ENCODE measurements around the gene SMOC1. TPM values are rescaled to one million over a fixed set of nuclear protein-coding genes. Genes with fewer than 3 reads are reported as not detected.
A peak's percentile ranks its signal among the peaks of the same experiment; 100 is the strongest.

The SMOC1 gene
- total RNA-seq, 1 experiment from 2014 or later, result 3.1 TPM

DNA sequence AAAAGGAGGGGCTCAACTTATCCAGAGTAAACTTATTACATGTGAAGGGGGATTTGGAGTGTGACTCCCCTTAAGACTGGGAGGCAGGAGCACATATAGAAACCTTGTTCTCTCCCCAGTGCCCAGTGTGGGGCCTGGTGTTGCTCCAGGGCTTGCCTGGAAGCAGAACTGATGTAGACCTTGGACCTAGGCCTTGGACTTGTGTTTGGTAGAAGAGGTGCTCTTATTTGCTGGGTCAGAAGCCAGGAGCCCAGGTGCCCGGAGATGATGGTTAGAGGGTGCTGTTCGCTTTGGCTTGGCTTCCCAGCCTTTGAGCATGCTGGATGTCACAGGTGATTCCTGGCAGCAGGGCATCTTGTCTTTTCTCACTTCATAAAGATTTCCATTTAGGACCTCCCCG lies 110.4 kb downstream of the SMOC1 start:
- DNase-seq (ENCODE audit: low read depth), result no peak
- in situ Hi-C loops (cut with HindIII; ENCODE audit: low pct_unique_long_range_greater_than_20kb, low sequenced_read_pairs), result no loop called here

- no peak for DNase-seq (ENCODE audit: low read depth)
- in situ Hi-C loops (cut with HindIII; ENCODE audit: low pct_unique_long_range_greater_than_20kb, low sequenced_read_pairs), result no loop called here
Measured at GRCh38 chr14:69990323-69990722, 111.1 kb downstream of the SMOC1 start.

- in situ Hi-C loops (cut with HindIII; ENCODE audit: low pct_unique_long_range_greater_than_20kb, low sequenced_read_pairs), result no loop called here
- no peak for DNase-seq (ENCODE audit: low read depth)
Measured at GRCh38 chr14:69991422-69991821, 112.2 kb downstream of the SMOC1 start.

DNA sequence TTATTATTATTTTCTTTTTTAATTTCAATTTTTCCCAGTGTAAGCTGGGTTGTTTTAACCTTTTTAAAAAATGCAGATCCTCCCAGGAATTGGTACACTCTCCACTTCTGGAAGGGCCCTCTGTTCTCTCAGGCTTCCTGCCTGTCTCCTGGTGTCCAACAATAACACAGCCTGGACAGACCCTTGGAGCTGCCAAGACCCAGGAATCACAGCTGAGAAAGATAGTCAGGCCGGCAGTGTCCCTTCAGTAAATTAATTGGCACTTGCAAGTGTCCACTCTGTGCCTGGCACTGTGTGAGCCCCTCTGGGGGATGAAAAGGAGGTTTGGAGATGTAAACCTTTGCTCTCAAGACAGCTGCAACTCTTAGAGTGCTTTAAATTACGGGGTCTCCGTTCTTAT lies 113.3 kb downstream of the SMOC1 start:
- DNase-seq (ENCODE audit: low read depth), result no peak
- in situ Hi-C loops (cut with HindIII; ENCODE audit: low pct_unique_long_range_greater_than_20kb, low sequenced_read_pairs), result no loop called here

GRCh38 chr14:69993326-69993725 lies 114.1 kb downstream of the SMOC1 start:
- in situ Hi-C loops (cut with HindIII; ENCODE audit: low pct_unique_long_range_greater_than_20kb, low sequenced_read_pairs), result no loop called here
- DNase-seq (ENCODE audit: low read depth), result no peak

DNA sequence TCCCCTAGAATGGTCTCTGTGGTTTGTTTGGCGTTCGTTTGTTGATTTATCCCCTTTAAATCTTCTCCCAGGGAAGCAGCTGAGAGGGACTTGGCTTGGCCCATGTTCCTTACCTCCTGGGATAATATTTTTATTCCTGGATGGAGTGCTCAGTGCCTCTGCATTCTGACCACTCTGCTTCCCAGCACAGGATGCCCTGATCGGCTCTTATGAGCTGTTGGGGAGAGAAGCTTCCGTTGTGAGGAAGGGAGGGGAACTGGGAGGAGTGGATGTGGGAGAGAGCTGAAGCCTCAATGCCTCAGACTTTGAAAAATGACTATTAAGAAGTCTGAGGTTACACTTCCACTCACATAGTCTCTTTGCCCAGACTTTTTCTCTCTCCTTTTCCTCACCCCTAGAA lies 114.8 kb downstream of the SMOC1 start:
- DNase-seq (ENCODE audit: low read depth), result no peak
- in situ Hi-C loops (cut with HindIII; ENCODE audit: low pct_unique_long_range_greater_than_20kb, low sequenced_read_pairs), result no loop called here

DNA sequence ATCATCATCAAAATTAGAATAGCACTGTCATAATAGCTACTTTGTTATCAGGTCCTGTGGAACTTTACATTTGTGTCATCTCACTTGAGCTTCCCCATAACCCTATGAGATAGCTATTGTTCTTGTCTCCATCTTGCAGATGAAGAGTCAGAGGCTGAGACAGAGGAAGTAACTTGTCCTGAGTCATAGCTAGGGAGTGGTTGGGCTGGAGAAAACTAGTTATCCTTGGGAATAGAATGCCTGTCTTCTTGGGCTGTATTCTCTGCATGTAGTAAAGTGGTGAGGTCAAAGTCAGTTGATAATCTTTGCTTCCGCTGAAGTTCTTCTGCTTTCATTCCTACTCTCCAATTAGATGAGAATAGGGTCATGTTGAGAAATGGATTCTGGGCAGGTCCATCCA lies 117.0 kb downstream of the SMOC1 start:
- peak; percentile 33 for DNase-seq (ENCODE audit: low read depth)
- in situ Hi-C loops (cut with HindIII; ENCODE audit: low pct_unique_long_range_greater_than_20kb, low sequenced_read_pairs), result no loop called here

DNA sequence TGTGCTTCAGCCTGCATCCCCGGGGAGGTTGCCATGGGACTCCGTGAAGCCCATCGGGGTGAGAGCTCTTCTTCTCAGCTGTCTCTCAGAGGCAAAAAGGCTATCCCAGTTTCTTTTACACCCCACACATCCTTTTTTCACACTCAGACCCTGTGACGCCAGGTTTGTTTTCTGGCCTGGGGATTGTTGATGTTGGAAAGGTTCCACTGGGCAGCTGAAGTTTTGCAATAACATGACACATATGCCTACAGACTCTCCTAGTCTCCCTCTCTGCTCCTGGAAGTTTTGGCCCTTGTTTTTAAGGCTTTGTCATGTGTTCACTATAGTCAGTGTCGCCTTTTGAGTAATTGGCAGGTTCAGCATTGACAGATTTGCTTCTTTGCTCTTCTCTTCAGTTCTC lies 118.6 kb downstream of the SMOC1 start:
- peak; percentile 85 for DNase-seq (ENCODE audit: low read depth)
- in situ Hi-C loops (cut with HindIII; ENCODE audit: low pct_unique_long_range_greater_than_20kb, low sequenced_read_pairs), result no loop called here

DNA sequence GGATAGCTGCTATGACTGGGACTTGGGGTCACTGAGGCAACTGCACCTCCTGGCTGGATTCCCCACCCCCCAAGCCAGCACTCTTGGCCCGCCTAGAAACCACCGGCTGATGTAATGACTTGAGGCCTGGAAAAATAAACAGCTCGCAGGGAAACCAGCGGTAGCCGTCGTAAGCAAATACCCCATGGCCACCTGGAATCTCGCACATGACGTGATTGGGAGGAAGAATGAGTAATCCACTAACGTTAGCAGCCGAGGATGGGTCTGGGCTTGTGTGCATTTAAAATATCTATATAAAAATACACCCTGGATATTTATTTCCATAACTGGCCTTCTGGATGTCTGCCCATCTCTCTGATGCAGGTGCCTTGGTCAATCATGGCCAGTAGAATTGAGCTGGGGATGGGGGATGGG lies 120.1 kb downstream of the SMOC1 start:
- in situ Hi-C loops (cut with HindIII; ENCODE audit: low pct_unique_long_range_greater_than_20kb, low sequenced_read_pairs), result no loop called here
- peak; percentile 94 for DNase-seq (ENCODE audit: low read depth)

GRCh38 chr14:70000601-70001000 lies 121.4 kb downstream of the SMOC1 start:
- DNase-seq (ENCODE audit: low read depth), result peak; percentile 78
- in situ Hi-C loops (cut with HindIII; ENCODE audit: low pct_unique_long_range_greater_than_20kb, low sequenced_read_pairs), result no loop called here

- DNase-seq (ENCODE audit: low read depth), result peak; percentile 30
- in situ Hi-C loops (cut with HindIII; ENCODE audit: low pct_unique_long_range_greater_than_20kb, low sequenced_read_pairs), result no loop called here
Measured at GRCh38 chr14:70002589-70003346, 123.6 kb downstream of the SMOC1 start.

- in situ Hi-C loops (cut with HindIII; ENCODE audit: low pct_unique_long_range_greater_than_20kb, low sequenced_read_pairs), result no loop called here
Measured at GRCh38 chr14:70004791-70005190, 125.6 kb downstream of the SMOC1 start.

DNA sequence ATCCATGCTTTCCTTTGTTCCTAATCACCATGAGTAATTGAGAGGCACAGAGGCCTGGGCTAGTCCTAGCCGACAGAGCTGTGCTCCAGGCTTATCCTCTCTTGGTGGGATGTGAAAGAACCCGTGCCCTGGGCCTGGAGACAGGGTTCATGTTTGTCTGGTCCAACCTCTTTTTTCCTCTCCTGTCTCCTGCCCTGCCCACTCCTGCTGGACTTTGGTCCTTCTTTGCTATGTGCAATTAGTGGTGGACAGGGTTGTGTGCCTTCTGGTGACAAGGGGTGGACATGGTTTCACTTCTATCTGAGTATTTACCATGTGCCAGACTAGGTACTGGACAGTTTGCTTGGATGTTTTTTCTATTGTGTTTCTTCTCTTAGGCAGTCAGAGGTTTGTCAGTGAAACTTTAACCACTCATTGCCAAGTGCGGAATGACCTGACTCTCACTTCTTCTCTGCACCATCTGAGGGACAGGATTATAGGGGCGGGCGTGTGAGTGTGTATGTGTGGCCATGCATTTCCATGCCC lies 126.1 kb downstream of the SMOC1 start:
- DNase-seq (ENCODE audit: low read depth), result no peak
- in situ Hi-C loops (cut with HindIII; ENCODE audit: low pct_unique_long_range_greater_than_20kb, low sequenced_read_pairs), result no loop called here

More at GRCh38 chr14:70004791-70005190, 125.6 kb downstream of the SMOC1 start:
- DNase-seq (ENCODE audit: low read depth), result no peak

GRCh38 chr14:70006699-70007098 lies 127.5 kb downstream of the SMOC1 start:
- in situ Hi-C loops (cut with HindIII; ENCODE audit: low pct_unique_long_range_greater_than_20kb, low sequenced_read_pairs), result no loop called here

GRCh38 chr14:70008284-70009262 lies 129.4 kb downstream of the SMOC1 start:
- in situ Hi-C loops (cut with HindIII; ENCODE audit: low pct_unique_long_range_greater_than_20kb, low sequenced_read_pairs), result no loop called here
- no peak for DNase-seq (ENCODE audit: low read depth)

More at GRCh38 chr14:70006699-70007098, 127.5 kb downstream of the SMOC1 start:
- no peak for DNase-seq (ENCODE audit: low read depth)

DNA sequence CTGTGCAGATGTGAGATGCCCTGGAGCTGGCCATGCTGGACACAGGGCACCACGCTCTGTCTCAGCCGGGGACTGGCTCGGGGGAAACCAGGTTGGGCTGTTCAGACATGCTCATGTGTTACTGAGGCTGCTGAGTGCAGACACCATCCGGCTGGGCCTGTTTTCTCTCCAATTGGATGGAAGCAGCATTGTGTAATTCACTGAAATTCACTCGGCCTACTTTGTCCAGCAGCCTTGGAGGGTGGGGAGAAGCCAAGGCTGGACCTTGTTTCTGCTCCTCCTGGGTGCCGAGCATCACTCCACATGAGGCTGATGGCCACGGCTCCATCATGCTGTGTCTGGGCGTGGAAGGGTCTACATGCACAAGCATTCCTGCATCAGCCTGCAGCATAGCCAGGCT lies 130.7 kb downstream of the SMOC1 start:
- in situ Hi-C loops (cut with HindIII; ENCODE audit: low pct_unique_long_range_greater_than_20kb, low sequenced_read_pairs), result no loop called here
- DNase-seq (ENCODE audit: low read depth), result no peak

GRCh38 chr14:70011098-70011497 lies 131.9 kb downstream of the SMOC1 start:
- DNase-seq (ENCODE audit: low read depth), result no peak
- in situ Hi-C loops (cut with HindIII; ENCODE audit: low pct_unique_long_range_greater_than_20kb, low sequenced_read_pairs), result no loop called here

GRCh38 chr14:70011708-70012107 lies 132.5 kb downstream of the SMOC1 start:
- in situ Hi-C loops (cut with HindIII; ENCODE audit: low pct_unique_long_range_greater_than_20kb, low sequenced_read_pairs), result no loop called here
- no peak for DNase-seq (ENCODE audit: low read depth)

GRCh38 chr14:70013271-70013873 lies 134.2 kb downstream of the SMOC1 start:
- no peak for DNase-seq (ENCODE audit: low read depth)
- in situ Hi-C loops (cut with HindIII; ENCODE audit: low pct_unique_long_range_greater_than_20kb, low sequenced_read_pairs), result no loop called here
